ENCODE measurements around the gene TMEM51.

The TMEM51 gene

DNA sequence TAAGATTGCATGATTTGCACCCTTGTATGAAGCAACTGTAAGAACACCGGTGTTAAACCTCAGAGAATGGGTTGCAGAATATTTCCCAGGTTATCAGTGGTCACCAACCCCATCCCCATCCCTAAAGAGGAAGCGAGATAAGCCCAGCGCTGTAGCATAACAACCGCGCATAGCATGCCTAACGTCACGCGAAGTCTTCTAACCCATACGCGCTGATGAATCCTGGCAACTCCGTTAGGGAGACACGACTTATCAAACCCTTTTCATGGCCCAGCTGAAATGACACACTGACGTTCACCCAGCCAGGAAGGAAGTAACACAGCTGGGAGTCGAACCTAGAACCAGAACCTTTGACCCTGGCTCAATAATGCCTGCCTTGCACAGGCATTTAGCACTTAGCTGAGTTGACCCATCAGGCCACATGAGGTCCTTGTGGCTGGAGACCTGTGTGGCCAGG lies 24.2 kb downstream of the TMEM51 start:
- DNase-seq (ENCODE audit: low spot score): no peak

DNA sequence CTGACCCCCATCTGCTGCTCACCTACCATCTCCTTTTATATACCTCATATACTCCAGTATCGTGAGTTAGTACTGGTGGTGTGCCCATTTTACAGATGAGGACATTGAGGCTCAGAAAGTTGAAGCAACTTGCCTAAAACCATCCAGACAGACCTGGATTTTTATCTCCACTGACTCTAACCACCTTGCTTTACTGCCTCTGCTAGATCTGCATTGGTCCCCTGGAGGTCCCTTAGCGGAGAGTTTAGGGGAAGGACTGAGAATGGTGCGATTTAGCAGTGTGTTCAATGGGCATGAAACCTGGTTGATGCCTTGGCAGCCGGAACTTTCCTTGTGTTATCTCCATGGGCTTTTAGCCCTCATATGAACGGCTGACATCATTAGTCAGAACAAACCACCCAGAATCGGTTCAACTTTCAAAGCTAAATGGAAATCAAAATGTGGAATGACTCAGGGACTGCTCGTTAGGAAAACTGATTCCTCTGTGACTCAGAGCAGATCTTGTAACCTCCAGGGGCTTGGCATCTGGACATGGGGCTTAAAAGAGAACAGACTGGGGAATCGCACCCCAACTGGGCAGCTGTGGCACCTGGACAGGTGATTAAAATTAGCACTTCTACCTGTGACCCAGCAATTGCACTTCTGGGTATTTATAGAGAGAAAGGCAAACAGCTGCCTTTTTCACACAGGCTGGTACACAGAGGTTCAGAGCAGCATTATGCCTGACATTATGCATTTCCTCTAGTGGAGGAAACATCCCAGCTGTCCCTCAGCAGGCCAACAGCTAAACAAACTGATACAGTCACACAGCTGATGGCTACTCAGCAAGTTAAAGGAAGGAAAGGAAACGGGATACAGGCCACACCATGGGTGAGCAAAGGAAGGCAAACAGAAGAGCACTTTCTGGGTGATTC lies 25.3 kb downstream of the TMEM51 start:
- peak; percentile 85 for DNase-seq (ENCODE audit: low spot score)

DNA sequence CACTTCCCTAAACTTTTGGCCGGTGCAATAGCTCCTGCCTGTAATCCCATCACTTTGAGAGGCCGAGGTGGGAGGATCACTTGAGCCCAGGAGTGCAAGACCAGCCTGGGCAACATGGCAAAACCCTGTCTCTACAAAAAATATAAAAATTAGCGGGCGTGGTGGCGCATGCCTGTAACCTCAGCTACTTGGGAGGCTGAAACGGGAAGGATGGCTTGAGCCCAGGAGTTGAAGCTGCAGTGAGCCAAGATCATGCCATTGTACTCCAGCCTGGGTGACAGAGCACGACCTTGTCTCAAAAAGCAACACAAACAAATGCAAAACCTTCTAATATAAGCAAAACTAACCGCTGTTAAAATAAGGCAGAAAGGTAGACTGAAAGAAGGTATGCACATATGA lies 25.9 kb downstream of the TMEM51 start:
- DNase-seq (ENCODE audit: low spot score): no peak

DNA sequence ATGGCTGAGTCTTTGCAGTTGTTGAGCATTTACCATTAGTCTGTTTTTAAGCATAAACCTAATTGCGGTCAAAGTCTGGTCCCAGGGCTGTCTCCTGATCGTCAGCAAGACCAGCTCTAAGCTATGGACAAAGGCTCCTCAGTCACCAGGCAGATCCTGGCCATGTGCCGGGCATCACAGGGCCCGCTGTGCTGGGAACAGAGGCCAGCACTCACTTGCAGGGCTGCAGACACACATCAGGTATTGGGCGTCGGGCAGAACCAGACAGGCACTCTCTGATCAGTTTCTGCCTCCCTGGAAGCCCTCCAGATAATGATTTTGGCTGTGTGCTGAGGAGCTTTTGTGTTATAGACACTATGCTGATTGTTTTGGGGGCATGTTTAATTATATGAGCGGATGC lies 26.6 kb downstream of the TMEM51 start:
- no peak for DNase-seq (ENCODE audit: low spot score)

DNA sequence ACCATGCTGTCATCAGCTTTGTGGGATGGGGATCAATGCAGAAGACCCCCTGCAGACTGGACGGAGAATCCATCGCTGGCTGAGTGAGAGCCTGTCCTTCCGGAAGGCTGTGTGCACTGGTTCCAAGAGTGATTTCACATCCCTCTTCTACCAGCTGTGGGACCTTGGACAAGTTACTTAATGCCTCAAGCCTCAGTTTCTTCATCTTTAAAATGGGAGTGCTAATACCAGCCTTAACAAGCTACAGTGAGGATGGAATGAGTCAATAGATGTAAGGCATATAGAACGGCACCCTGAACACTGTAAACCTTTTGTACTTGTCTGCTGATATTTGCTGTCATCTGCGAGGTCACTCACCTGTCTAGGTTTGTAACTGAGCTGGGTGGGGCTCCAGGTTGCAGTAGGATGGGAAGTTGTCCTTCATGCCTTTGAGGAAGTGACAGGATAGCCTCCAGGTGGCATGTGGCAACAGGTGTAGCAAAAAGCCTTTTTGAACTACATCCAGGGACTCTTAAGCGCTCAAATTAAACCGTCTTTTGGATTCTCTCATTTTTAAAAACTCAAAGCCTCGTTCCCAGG lies 27.5 kb downstream of the TMEM51 start:
- DNase-seq (ENCODE audit: low spot score): no peak

DNA sequence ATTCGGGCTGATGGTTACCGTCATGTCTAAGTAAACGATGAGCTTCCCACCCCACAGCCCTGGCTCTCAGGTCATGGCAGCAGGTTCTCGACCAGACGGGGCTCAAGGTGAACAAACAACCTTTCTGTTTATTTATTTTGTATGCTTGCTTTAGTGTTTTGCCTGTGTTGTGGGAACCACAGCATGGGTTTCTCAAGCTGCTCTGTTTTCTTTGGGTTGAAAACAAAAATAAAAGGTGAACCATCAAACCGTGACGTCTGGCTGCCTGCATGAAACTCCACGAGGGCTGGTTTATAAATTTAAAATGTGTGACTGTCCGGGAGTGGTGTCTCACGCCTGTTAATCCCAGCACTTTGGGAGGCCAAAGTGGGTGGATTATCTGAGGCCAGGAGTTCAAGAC lies 28.0 kb downstream of the TMEM51 start:
- DNase-seq (ENCODE audit: low spot score): no peak

DNA sequence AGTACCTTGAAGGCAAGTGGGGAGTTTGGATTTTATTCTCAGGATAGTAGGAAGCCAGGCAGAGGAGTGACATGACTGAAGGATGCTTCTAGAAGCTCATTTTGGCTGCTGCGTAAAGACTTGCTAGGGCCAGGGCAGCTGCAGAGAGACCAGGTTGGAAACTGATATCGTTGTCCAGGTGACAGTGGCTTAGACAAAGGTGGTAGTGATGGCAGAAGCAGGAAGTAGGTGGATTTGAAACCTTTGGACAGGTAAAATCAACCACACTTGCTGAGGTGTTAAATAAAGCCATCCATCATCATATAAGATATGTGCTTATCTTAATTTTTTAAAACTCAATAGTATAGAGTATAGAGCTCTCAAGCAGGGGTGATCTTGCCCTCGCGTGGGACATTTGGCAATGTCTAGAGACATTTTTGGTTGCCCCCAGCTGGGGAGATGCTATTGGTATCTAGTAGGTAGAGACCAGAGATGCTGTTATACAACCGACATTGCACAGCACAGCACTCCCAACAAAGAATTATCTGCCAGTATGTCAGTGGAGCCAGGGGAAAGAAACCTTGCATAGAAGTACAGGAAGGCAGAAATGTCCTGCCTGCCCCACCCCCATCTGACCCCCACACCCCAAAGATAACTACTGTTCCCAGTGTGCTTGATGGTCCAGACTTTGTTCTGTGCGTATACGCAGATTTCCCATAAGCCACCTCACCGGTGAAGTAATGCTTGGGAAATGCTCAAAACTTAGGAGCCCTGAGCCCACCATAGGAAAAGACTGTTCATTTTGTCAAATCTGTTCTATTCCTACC lies 31.1 kb downstream of the TMEM51 start:
- DNase-seq (ENCODE audit: low spot score): no peak

DNA sequence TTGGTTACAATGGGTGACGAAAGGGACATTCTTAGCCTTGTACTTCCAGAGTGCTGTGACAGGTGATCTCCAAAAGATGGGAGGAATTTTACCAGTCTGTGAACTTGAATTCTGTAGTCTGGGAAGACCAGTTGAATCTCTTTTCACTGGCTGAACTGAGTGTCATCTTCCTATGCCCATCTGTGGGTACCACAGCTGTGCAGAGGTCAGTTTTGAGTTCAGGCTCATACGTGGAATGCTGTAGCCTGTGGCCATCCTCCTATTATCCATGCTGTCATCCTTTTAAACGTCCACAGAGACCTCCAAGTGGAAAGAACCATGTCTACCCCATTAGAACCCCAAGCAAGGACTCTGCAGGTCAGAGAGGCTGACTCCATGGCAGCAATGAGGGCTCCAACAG lies 32.1 kb downstream of the TMEM51 start:
- no peak for DNase-seq (ENCODE audit: low spot score)

DNA sequence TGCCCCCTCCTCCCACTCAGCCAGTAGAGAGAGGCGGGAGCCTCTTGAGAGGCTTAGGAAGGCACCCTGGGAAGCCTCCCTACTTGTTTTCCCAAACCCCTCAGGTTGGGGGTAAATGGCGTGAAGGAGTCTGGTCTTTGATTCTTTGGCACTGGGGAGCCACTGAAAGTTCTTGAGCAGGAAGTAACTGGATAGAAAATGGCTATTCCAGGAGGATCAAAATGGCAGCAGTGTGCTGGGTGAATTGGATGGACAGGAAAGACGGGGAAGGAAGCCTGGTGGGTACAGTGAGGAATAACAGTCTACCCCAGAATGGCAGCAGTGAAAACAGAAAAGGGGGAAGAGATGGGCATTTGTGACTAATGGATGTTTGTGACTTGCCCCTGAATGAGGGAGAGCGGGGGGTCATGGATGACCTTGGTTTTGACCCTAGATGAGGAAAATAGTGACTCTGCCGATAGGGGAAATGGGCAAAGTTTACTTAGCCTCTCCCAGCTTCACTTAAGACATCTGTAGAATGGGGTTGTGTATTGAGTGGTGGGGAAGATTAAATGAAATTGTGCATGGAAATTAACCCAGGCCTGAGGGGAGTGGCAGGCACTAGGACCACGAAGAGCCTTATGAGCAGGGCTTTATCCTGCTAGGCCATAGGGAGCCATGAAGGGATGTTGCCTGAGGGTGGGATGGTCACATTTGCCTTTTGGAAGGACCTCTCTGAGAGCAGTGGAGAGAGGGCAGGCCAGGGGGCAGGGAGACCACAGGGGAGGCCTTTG lies 32.7 kb downstream of the TMEM51 start:
- DNase-seq (ENCODE audit: low spot score): no peak

DNA sequence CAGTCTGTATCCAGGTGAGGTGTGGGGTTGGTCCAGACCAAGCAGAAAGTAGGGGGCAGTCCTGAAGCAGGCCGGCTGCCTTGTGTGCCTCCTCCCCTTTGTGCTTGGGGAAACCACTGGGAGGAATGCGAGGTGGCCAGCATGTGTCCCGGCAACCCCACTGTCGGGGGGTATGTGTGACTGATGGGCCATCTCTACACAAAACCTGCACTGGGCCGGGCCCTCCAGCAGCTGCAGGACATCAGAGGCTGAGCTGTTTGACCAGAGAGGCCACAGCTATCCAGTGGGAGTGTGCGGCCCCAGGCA lies 33.3 kb downstream of the TMEM51 start:
- DNase-seq (ENCODE audit: low spot score): no peak

DNA sequence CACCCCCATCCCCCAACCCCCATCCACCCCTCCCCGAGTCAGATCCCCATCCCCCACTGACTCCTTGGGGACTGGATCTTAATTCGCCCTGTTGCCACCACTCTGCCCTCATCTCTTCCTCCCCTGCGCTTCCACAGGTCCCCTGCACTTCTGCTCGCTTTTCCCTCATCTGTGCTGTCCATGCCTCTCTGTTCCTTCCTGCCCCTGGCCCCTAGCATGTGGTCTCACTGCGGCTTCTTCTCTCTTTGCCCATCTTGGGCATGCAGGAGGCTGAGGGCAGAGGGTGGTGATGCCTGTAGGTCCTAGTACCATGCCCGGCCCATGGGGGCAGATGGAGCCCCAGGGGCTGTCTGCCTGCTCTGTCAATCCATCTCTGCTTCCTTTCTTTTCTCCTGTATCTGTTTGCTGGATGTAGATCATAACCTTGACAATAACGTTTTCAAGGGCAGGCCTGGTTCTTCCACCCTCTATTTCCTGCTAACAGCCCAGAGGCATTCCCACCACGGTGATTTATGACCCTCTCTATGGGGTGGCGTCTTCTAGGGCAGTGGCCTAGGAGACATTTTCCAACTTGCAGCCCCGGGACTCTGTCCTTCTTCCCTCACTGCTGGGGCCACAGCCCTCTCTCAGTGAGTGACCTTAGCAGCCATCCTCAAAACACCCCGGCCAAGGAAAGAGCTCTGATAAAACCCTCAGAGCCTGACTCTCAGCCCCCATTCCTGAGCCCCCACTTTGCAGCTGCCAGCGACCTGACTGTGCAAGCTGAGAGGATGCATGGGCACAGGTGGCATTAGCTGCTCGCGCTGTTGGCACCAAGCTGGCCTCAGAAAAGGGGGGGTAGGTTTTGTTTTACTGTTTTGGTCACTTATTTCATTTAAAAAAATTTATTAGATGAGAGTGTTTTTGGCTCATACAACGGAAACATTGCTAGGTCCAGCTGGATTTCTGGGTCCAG lies 33.9 kb downstream of the TMEM51 start:
- no peak for DNase-seq (ENCODE audit: low spot score)

DNA sequence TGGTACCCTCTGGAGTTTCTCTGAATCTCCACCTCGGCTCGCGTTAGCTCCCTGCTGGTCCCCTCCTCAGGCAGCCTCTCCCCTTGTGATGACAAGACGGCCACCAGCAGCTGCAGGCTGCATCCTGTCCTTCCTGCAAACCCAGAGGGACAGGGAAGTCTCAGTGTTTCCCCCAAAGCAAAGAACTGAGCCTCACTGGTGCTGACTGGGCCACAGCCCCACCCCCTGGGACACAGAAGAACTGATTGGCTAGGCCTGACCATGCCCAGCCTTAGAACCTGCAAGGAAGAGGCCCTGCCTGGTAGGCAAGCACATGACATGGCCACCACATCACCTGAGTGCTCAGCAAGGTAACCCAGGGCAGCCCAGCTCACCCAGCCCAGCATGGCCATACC lies 34.6 kb downstream of the TMEM51 start:
- no peak for DNase-seq (ENCODE audit: low spot score)

DNA sequence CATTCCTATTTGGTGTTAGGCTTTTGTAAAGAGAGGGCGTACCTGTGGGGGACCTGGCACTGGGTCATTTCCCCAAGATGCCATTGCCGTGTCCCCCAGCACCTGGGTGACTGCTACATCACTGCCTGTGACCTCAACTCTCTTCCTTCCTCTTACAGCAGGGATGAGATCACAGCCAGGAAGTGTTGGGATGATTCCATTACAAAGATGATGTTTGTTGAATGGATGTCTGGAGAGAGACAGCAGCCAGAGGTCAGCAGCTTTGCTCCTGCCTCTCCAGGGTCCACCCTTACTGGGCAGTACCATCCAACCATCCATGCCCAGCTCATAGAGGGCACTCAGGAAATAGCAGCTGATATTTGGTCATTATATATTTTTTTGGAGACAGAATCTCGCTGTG lies 35.1 kb downstream of the TMEM51 start:
- no peak for DNase-seq (ENCODE audit: low spot score)

DNA sequence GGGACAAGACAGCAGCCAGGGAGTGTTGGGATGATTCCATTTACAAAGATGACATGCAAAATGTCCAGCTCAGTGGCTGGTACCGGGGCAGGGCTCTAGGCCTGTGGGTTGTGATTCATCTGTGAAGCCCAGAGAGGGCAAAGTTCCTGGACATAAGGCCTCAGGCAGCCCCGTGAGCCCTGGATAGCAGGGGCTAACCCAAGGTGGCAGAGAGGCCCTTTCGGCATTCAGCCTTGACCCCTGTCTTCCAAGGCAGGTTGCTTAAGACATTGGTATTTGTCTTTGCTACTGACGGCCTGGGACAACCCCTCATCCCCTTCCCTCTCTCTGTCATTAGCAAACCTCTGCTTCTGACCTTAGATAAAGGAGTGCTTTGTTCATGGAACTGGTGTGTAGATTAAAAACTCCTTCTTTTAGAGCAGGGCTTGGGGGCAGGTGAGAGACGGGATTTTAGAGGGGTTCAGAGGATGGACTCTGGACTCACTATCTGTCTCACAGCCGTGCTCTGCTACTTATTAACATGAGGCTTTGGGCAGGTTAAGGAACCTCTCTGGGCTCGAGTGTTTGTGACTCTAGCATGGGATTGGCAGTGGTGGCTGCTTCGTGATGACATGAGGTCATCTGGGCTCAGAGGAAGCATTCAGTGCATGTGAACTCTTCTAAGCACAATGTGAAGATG lies 36.3 kb downstream of the TMEM51 start:
- DNase-seq (ENCODE audit: low spot score): no peak

DNA sequence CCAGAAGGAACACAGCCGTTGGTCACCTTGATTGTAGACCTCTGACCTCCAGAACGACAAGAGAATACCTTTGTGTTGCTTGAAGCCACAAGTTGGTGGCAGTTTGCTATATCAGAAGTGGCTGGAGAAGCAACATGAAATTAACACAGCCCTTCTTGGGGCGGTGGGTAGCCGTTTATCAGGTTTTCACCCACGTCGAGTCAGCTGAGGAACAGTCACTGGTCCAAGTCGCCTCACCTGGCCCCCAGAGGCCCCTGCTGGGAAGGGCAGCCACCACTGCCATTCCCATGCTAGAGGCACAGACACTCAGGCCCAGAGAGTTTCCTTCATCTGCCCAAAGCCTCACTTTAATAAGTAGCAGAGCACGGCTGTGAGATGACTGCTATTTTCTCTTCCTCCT lies 37.7 kb downstream of the TMEM51 start:
- DNase-seq (ENCODE audit: low spot score): no peak

DNA sequence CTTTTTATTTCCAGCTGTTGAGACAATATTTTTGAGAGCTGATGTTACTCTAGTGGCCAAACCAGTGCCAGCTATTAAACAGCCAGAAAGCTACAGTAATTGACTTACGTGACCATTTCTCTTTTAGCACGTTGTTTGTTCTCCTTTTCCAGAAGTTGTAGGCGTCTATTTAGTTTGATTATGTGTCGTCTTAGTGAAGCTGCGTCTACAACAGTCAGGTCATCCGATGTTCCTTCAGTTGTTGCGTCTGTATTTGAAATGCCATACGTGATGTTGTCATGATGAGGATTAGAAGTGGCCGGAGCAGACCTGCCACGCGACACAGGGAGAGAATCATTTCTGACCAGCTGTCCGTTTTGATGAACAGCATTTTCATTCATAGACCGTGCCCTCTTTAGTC lies 38.2 kb downstream of the TMEM51 start:
- no peak for DNase-seq (ENCODE audit: low spot score)

DNA sequence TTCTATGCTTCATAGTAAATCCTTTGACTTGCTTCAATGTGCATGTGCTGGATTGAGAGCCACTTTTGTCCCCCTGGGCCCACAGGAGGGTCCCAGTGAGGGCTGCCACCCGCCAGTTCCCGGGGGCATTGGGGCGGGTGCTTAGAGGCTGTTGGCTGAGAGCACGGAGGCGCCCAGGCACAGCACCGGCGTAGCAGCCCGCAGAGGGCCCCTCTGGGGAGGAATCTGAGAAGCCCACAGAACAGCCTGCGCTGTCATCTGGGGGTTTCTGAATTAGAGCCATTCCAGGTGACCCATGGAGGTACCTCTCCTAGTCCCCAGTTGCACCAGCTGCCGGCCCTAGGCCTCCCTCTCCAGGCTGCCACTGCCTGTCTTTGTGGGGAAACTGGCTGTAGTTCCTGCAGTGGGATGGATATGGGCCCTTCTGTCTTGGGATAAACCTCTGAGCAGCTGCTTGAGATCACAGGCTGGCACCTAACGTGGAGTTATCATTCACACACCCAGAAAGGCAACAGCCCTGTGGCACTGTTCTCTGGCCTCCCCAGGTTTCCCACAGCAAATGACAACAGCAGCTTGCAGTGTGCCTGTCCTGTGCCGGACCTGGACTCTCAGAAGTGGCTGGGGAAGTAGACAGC lies 39.5 kb downstream of the TMEM51 start:
- no peak for DNase-seq (ENCODE audit: low spot score)

DNA sequence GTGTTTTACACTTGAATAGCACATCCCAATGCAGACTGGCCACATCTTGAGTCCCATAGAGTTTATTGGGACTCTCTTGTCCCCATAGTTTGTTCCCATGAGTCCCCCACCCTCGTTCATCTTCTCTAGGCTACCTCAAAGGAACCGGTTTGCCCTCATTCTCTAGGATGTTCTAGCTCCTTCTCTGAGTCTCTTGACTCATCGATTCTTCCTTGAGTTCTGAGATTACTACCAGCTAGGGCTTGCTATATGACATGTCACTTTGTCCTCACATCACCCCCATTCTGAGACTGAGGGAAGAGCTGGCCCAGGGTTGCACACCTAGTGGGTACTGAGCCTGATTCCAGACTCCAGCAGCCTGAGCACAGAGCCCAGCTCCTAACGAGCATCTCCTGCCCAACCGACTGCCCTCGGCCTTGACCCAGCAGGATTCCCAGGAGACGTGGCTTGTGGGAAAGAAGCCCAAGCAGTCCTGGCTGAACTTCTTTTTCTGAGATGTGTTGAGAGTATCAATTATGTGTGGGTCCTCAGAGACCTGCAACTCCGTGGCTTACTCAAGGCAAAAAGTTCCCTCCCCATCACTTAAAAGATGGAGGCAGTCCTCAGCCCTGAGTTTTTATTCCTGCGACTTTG lies 42.0 kb downstream of the TMEM51 start:
- DNase-seq (ENCODE audit: low spot score): no peak

DNA sequence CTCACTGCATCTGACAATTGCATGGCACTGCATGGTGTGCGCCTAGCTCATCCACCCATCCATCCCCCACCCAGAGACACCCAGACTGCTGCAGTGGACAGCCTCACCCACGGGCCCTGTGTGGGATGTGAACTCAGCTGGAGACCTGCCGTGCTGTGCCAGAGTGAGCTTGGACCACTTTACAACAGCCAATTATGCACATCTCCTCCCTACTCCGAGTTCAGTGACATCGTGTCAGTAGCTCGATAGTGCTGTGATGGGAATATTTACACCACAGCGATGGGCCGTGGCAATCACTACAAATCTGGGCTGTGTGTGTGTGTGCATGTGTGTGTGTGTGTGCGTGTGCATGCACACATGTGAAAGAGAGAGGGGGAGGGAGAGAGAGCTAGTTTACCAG lies 42.5 kb downstream of the TMEM51 start:
- no peak for DNase-seq (ENCODE audit: low spot score)

Data from AG08396 (cell line).